Measurements from ENCODE around the gene CBX2. TPM values are rescaled to one million over a fixed set of nuclear protein-coding genes. Genes with fewer than 3 reads are reported as not detected.

CBX2 gene
- total RNA-seq, 1 donor from 2014 or later: 11.2 TPM

- intact Hi-C loops (cut with micrococcal nuclease): loop anchor here (2.0 to 5.0 kb wide), 3 partner anchors 14 to 195 kb away; partner anchors contain the start of gene CBX4
- DNase-seq (ENCODE audit: low spot score): peak; percentile 100
- peak within 1 kb of the TSS; percentile 85 for H3K4me3 Mint-ChIP-seq (ENCODE audit: low read depth)
- H3K36me3 Mint-ChIP-seq (ENCODE audit: low read depth): peaks cover 14% of the 10 kb centered on the region
- peaks cover 36% of the 10 kb centered on the region for H3K27me3 Mint-ChIP-seq (ENCODE audit: low read depth)
- peak within 1 kb of the TSS; percentile 78 for H3K27ac Mint-ChIP-seq
- H3K4me1 Mint-ChIP-seq (ENCODE audit: low read depth): peaks cover 23% of the 10 kb centered on the region
- no peaks in the 10 kb centered on the region for H3K9me3 Mint-ChIP-seq
Observed at GRCh38 chr17:79796763-79797491, 19.0 kb downstream of the CBX2 start, which contains the start of gene CBX8. TSS of gene CBX8 (minus strand) at chr17:79797077. CDS start at chr17:79796998, 79 bp downstream.

DNA sequence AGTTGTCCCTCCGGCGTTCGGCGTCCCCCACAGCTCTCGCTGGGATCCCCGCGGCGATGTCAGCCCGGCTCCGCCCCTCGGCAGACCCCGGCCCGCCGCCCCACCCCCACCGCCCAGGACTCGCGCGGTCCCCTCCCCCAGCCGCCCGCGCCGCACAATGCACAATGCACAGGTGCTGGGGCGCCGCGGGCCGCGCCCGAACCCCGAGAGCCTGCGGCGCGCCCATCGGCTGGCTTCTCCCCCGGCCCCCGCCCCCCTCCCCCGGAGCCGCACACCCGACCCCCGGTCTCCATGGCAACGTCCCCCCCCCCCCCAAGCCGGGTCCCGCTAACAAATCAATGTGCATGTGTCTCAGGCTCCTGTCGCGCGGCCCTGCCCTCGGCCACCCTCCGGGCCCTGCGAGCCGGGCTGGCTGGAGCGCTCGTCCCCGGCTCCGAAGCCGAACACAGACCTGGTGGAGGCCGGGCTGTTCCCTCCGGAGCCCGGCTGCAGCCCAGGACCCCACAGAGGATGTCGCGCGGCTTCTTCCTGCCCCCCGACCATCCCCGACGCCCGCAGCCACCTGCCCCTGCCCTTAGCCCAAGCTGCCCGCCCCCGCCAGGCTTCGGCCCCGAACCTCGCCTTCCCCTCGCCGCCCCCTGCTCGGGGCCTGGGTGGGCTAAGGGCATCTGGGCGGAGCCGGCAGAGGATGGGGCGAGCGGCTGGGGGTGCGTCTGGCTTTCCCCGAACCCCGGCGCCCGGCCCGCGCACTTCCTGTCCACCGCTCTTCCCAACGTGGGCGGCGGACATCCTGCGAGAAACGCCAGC, 19.7 kb downstream of the CBX2 start:
- Mint-ChIP-seq H3K4me3 (ENCODE audit: low read depth) (no peak overlapping the region), H3K36me3 (ENCODE audit: low read depth) (peaks cover 14% of the 10 kb centered on the region), H3K27ac (no peak overlapping the region), H3K4me1 (ENCODE audit: low read depth) (peaks cover 23% of the 10 kb centered on the region), H3K9me3 (no peaks in the 10 kb centered on the region), H3K27me3 (ENCODE audit: low read depth) (peaks cover 35% of the 10 kb centered on the region)
- DNase-seq (ENCODE audit: low spot score): no peak
- intact Hi-C loops (cut with micrococcal nuclease): loop anchor here (2.0 to 5.0 kb wide), 3 partner anchors 13 to 195 kb away; partner anchors contain the start of gene CBX4

GRCh38 chr17:79798299-79799173, 20.6 kb downstream of the CBX2 start:
- Mint-ChIP-seq H3K27ac (peak overlapping the region; percentile 46), H3K36me3 (ENCODE audit: low read depth) (peaks cover 14% of the 10 kb centered on the region), H3K4me3 (ENCODE audit: low read depth) (peak overlapping the region; percentile 52), H3K9me3 (peaks cover under 1% of the 10 kb centered on the region), H3K4me1 (ENCODE audit: low read depth) (peaks cover 23% of the 10 kb centered on the region), H3K27me3 (ENCODE audit: low read depth) (peaks cover 37% of the 10 kb centered on the region)
- intact Hi-C loops (cut with micrococcal nuclease): loop anchor here (5.0 kb wide), 1 partner anchor 194 kb away; no protein-coding TSS in a partner anchor
- DNase-seq (ENCODE audit: low spot score): no peak

DNA sequence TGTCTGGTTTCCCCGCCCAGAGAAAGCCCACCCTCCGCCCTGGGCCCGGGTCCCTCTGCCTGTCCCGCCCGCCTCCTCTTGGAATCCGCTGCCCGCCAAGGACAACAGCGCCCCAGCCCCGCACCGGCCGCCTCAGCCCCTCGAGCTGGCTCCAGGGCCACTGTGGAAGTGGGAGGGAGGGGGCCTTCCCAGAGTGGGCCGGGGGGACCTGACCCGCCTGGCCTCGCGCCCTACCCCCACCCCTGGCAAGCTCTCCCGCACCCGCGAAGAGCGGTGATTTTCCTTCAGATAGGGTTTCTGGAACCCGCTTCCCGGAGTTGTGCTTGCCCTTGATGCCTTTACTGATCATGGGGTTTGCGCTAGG, 21.2 kb downstream of the CBX2 start:
- peaks cover 11% of the 10 kb centered on the region for H3K36me3 Mint-ChIP-seq (ENCODE audit: low read depth)
- peaks cover 21% of the 10 kb centered on the region for H3K4me1 Mint-ChIP-seq (ENCODE audit: low read depth)
- H3K27ac Mint-ChIP-seq: no peak overlapping the region

GRCh38 chr17:79799538-79800324, 21.8 kb downstream of the CBX2 start:
- Mint-ChIP-seq H3K27me3 (ENCODE audit: low read depth) (peaks cover 41% of the 10 kb centered on the region), H3K4me3 (ENCODE audit: low read depth) (peak overlapping the region; percentile 27), H3K36me3 (ENCODE audit: low read depth) (peaks cover 15% of the 10 kb centered on the region), H3K4me1 (ENCODE audit: low read depth) (peaks cover 26% of the 10 kb centered on the region), H3K27ac (peak overlapping the region; percentile 53), H3K9me3 (peaks cover 8% of the 10 kb centered on the region)
- intact Hi-C loops (cut with micrococcal nuclease): loop anchor here (5.0 kb wide), 3 partner anchors 52 to 1598 kb away; partner anchors contain the start of gene BAHCC1
- DNase-seq (ENCODE audit: low spot score): no peak

More for the DNA sequence above, 21.2 kb downstream of the CBX2 start:
- peaks cover 36% of the 10 kb centered on the region for H3K27me3 Mint-ChIP-seq (ENCODE audit: low read depth)
- intact Hi-C loops (cut with micrococcal nuclease): loop anchor here (5.0 kb wide), 1 partner anchor 193 kb away; no protein-coding TSS in a partner anchor
- H3K9me3 Mint-ChIP-seq: peaks cover 3% of the 10 kb centered on the region
- DNase-seq (ENCODE audit: low spot score): no peak
- H3K4me3 Mint-ChIP-seq (ENCODE audit: low read depth): no peak overlapping the region

GRCh38 chr17:79800325-79801155, 22.6 kb downstream of the CBX2 start:
- Mint-ChIP-seq H3K4me3 (ENCODE audit: low read depth) (peak overlapping the region; percentile 48), H3K27me3 (ENCODE audit: low read depth) (peaks cover 49% of the 10 kb centered on the region), H3K9me3 (peaks cover 8% of the 10 kb centered on the region), H3K4me1 (ENCODE audit: low read depth) (peaks cover 34% of the 10 kb centered on the region), H3K36me3 (ENCODE audit: low read depth) (peaks cover 11% of the 10 kb centered on the region), H3K27ac (peak overlapping the region; percentile 45)
- no peak for DNase-seq (ENCODE audit: low spot score)
- intact Hi-C loops (cut with micrococcal nuclease): loop anchor here (5.0 kb wide), 2 partner anchors 53 to 1597 kb away; partner anchors contain the start of gene BAHCC1

DNA sequence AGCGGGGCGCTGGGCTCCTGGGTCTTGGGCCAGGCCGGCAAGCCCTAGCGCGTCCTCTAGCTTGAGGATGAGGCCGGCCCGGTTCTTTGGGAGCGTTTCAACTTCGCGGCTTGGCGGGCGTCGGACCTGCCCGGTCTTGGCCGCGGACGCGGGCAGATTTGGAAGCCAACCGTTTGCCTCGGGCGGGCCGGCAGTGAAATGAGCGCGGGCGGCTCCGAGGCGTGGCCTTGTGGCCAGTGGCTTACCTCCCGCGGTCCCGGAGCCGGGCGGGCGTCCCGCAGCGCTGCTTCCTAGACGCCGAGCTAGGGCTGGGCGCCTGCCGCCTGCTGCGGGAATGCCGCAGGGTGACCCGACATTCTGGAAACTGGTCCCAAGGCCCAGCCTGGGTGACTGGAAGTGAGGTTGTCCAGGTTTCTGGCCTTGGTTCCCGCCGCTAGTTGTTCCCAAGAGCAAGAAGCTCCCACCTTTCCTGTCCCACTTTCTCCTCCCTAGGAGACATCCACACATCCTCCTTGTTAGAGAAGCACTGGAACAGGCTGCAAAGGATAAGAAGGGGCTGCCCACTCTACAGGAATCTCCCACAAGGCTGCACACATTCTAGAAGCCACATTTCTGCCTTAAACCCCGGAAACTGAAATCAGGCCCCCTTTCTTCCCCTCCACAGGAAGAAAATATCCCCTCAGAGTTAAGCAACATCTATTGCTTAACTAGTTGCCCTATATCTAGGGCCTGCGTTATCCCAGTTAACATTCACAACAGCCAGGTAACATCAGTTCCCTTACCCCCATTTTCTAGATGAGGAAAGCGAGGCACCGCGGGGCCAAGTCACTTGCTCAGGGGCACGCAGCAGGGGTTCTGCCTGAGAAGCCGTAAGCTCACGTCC, 23.4 kb downstream of the CBX2 start:
- Mint-ChIP-seq H3K27ac (no peak overlapping the region), H3K9me3 (peaks cover 8% of the 10 kb centered on the region), H3K36me3 (ENCODE audit: low read depth) (peaks cover 6% of the 10 kb centered on the region), H3K4me3 (ENCODE audit: low read depth) (no peak overlapping the region), H3K4me1 (ENCODE audit: low read depth) (peaks cover 29% of the 10 kb centered on the region), H3K27me3 (ENCODE audit: low read depth) (peaks cover 55% of the 10 kb centered on the region)
- intact Hi-C loops (cut with micrococcal nuclease): loop anchor here (5.0 kb wide), 2 partner anchors 54 to 1596 kb away; partner anchors contain the start of gene BAHCC1
- no peak for DNase-seq (ENCODE audit: low spot score)

GRCh38 chr17:79802039-79802735, 24.2 kb downstream of the CBX2 start:
- Mint-ChIP-seq H3K27ac (no peak overlapping the region), H3K27me3 (ENCODE audit: low read depth) (peaks cover 63% of the 10 kb centered on the region), H3K4me3 (ENCODE audit: low read depth) (no peak overlapping the region)

DNA sequence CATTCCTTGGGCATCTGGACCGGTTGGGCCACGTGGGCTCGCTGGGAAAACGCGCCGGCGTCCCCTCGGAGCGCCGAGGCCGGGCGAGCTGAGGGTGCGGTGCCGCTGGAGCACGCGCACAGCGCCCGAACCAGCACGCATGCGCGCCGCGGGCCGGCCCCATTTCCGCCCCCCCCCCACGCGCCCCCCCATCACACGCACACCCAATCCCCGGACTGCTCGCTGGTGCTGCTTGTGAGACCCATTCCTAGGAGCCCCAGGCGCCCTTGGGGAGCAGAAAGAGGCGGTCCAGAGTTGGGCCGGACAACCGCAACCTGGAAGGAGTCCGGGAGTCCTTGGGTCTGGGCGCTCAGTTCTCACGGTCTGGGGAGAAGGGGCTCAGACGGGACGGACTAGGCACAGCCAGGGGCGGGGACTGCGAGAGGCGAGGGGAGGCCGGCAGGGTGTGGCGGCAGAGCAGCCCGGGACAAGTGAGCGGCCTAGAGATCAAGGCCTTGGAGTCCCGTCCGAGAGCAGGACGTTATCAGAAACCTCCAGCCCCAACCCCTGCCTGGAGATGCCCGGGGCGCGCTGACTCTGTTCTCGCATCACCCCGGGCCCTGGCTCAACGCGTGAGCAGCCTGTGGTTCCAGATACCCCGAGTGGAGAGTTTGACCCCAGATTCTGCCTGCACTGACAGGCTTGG, 24.9 kb downstream of the CBX2 start:
- DNase-seq (ENCODE audit: low spot score): no peak
- Mint-ChIP-seq H3K36me3 (ENCODE audit: low read depth) (peaks cover 6% of the 10 kb centered on the region), H3K4me3 (ENCODE audit: low read depth) (no peak overlapping the region), H3K27ac (no peak overlapping the region), H3K27me3 (ENCODE audit: low read depth) (peaks cover 70% of the 10 kb centered on the region), H3K4me1 (ENCODE audit: low read depth) (peaks cover 32% of the 10 kb centered on the region), H3K9me3 (peaks cover 8% of the 10 kb centered on the region)
- intact Hi-C loops (cut with micrococcal nuclease): loop anchor here (5.0 kb wide), 2 partner anchors 56 to 1594 kb away; partner anchors contain the start of gene BAHCC1

More at GRCh38 chr17:79802039-79802735, 24.2 kb downstream of the CBX2 start:
- intact Hi-C loops (cut with micrococcal nuclease): loop anchor here (5.0 kb wide), 2 partner anchors 55 to 1595 kb away; partner anchors contain the start of gene BAHCC1
- DNase-seq (ENCODE audit: low spot score): no peak
- peaks cover 32% of the 10 kb centered on the region for H3K4me1 Mint-ChIP-seq (ENCODE audit: low read depth)
- H3K9me3 Mint-ChIP-seq: peaks cover 8% of the 10 kb centered on the region
- peaks cover 6% of the 10 kb centered on the region for H3K36me3 Mint-ChIP-seq (ENCODE audit: low read depth)

All from activated T-helper 2 cell treated with anti-CD3 and anti-CD28 coated beads, Interferon-gamma antibody, Interleukin-2, Interleukin-4, amounts not matched to agents 10 μg/mL and 5 μg/mL and 100 μg/mL, durations not matched to agents 14 hours and 24 hours and 36 hours (primary cell).